Measurements from ENCODE around the gene SEC14L3.

- TF ChIP-seq POLR2A (IDR thresholded peaks at IDR 0.05; ENCODE audit: low read depth, low read length) (no peak), CTCF (conservative IDR thresholded peaks at IDR 0.05; ENCODE audit: low read depth, low read length) (no peak), RAD21 (IDR thresholded peaks at IDR 0.05; ENCODE audit: low read length) (no peak), RFX5 (IDR thresholded peaks at IDR 0.05; ENCODE audit: low read depth, low read length) (no peak), MAFK (IDR thresholded peaks at IDR 0.05; ENCODE audit: low read depth, low read length) (no peak), RCOR1 (IDR thresholded peaks at IDR 0.05; ENCODE audit: insufficient replicate concordance, low read length) (no peak), FOS (IDR thresholded peaks at IDR 0.05; ENCODE audit: low read depth, low read length) (no peak)
These were observed 11.4 kb upstream of the SEC14L3 start for GRCh38 chr22:30483169-30483568.
